Mesodermal cell (in vitro differentiated cells): ENCODE results near the gene HIF1AN.
A peak's percentile ranks its signal among the peaks of the same experiment; 100 is the strongest.

Experiments
- H3K27ac ChIP-seq: 2 replicates; pipeline ENCODE4 v1.7.0; 2013; ENCODE audit warnings: mild to moderate bottlenecking, low read depth, low read length, moderate library complexity; ENCODE audit not compliant: severe bottlenecking
- H3K36me3 ChIP-seq: 2 replicates; pipeline ENCODE4 v1.7.1; 2013; ENCODE audit warnings: mild to moderate bottlenecking, low read length, moderate library complexity; ENCODE audit not compliant: control insufficient read depth, insufficient read depth
- H3K4me1 ChIP-seq: one replicate; pipeline ENCODE4 v1.7.1; 2013; ENCODE audit warnings: mild to moderate bottlenecking, low read length; ENCODE audit not compliant: insufficient read depth, control insufficient read depth, poor library complexity, severe bottlenecking
- H3K4me3 ChIP-seq: 2 replicates; pipeline ENCODE4 v1.7.0; 2013; ENCODE audit warnings: low read length, control low read depth, mild to moderate bottlenecking; ENCODE audit not compliant: insufficient read depth, poor library complexity, severe bottlenecking; ENCODE audit errors: extremely low read depth
- H3K9me3 ChIP-seq: 2 replicates; pipeline ENCODE4 v1.7.1; 2013; ENCODE audit warnings: mild to moderate bottlenecking, low read length, moderate library complexity; ENCODE audit not compliant: control insufficient read depth
- WGBS, 2 experiments: methylation state at CpG; one replicate each; pipeline ENCODE4 v1.1.5; 2013; ENCODE audit warnings: missing lambda C conversion rate in 2 of 2; ENCODE audit not compliant: insufficient coverage in 2 of 2; 5-methylcytosine and 5-hydroxymethylcytosine counted together

The HIF1AN gene

GRCh38 chr10:100535338-100535714, 417 bp upstream of the HIF1AN start:
- Histone ChIP-seq H3K36me3 (peaks cover 31% of the 10 kb centered on the region), H3K4me1 (peaks cover 11% of the 10 kb centered on the region), H3K4me3 (peak overlapping the region; percentile 88), H3K27ac (no peak overlapping the region), H3K9me3 (peaks cover 5% of the 10 kb centered on the region)
- 0 to 50% methylated on average over 2 to 4 of the region's 4 CpGs for WGBS, 2 experiments

GRCh38 chr10:100537475-100537874, 1.7 kb downstream of the HIF1AN start:
- Histone ChIP-seq H3K27ac (no peak overlapping the region), H3K4me1 (peaks cover 11% of the 10 kb centered on the region), H3K4me3 (no peak overlapping the region), H3K36me3 (peaks cover 45% of the 10 kb centered on the region), H3K9me3 (no peaks in the 10 kb centered on the region)
- WGBS, 2 experiments: 88 to 94% methylated on average over 3 of the region's 4 CpGs

GRCh38 chr10:100544950-100545349, 9.2 kb downstream of the HIF1AN start:
- no peaks in the 10 kb centered on the region for H3K9me3 ChIP-seq
- H3K4me1 ChIP-seq: no peaks in the 10 kb centered on the region
- H3K27ac ChIP-seq: no peak overlapping the region
- 83 to 100% methylated on average over 3 to 4 of the region's 5 CpGs for WGBS, 2 experiments
- H3K36me3 ChIP-seq: peaks cover 93% of the 10 kb centered on the region
- H3K4me3 ChIP-seq: no peak overlapping the region

GRCh38 chr10:100551196-100551595, 15.5 kb downstream of the HIF1AN start:
- no peak overlapping the region for H3K4me3 ChIP-seq
- H3K4me1 ChIP-seq: no peaks in the 10 kb centered on the region
- H3K9me3 ChIP-seq: no peaks in the 10 kb centered on the region
- 90 to 96% methylated on average over 3 to 4 of the region's 4 CpGs for WGBS, 2 experiments
- no peak overlapping the region for H3K27ac ChIP-seq
- peaks cover 81% of the 10 kb centered on the region for H3K36me3 ChIP-seq

- WGBS, 2 experiments: 100% methylated on average over 2 of the region's 5 CpGs; no CpG with 5 or more reads in 1 of the 2 experiments
- Histone ChIP-seq H3K27ac (no peak overlapping the region), H3K4me1 (no peaks in the 10 kb centered on the region), H3K9me3 (no peaks in the 10 kb centered on the region), H3K4me3 (no peak overlapping the region), H3K36me3 (peaks cover 80% of the 10 kb centered on the region)
Observed at GRCh38 chr10:100551738-100552137, 16.0 kb downstream of the HIF1AN start.

- H3K4me3 ChIP-seq: no peak overlapping the region
- peaks cover 64% of the 10 kb centered on the region for H3K36me3 ChIP-seq
- no peak overlapping the region for H3K27ac ChIP-seq
- H3K4me1 ChIP-seq: no peaks in the 10 kb centered on the region
- no peaks in the 10 kb centered on the region for H3K9me3 ChIP-seq
- 92 to 100% methylated on average over 2 of the region's 3 CpGs for WGBS, 2 experiments
Observed at GRCh38 chr10:100553929-100554328, 18.2 kb downstream of the HIF1AN start.

GRCh38 chr10:100554902-100555301, 19.2 kb downstream of the HIF1AN start:
- peaks cover 55% of the 10 kb centered on the region for H3K36me3 ChIP-seq
- H3K9me3 ChIP-seq: no peaks in the 10 kb centered on the region
- no peak overlapping the region for H3K27ac ChIP-seq
- H3K4me1 ChIP-seq: no peaks in the 10 kb centered on the region
- WGBS, 2 experiments: 100% methylated on average over 1 to 2 of the region's 2 CpGs
- no peak overlapping the region for H3K4me3 ChIP-seq

GRCh38 chr10:100560248-100560647, 24.5 kb downstream of the HIF1AN start:
- Histone ChIP-seq H3K4me1 (no peaks in the 10 kb centered on the region), H3K9me3 (no peaks in the 10 kb centered on the region)

GRCh38 chr10:100561005-100561404, 25.3 kb downstream of the HIF1AN start:
- no peak overlapping the region for H3K27ac ChIP-seq
- H3K4me1 ChIP-seq: no peaks in the 10 kb centered on the region
- peaks cover 12% of the 10 kb centered on the region for H3K36me3 ChIP-seq
- no peaks in the 10 kb centered on the region for H3K9me3 ChIP-seq
- no peak overlapping the region for H3K4me3 ChIP-seq
- 85 to 93% methylated on average over 2 of the region's 2 CpGs for WGBS, 2 experiments

More at GRCh38 chr10:100560248-100560647, 24.5 kb downstream of the HIF1AN start:
- no peak overlapping the region for H3K4me3 ChIP-seq
- WGBS, 2 experiments: no CpG with 5 or more reads among the region's 1 CpG
- H3K27ac ChIP-seq: no peak overlapping the region
- H3K36me3 ChIP-seq: peaks cover 19% of the 10 kb centered on the region

GRCh38 chr10:100562008-100562672, 26.4 kb downstream of the HIF1AN start:
- Histone ChIP-seq H3K27ac (no peak overlapping the region), H3K9me3 (no peaks in the 10 kb centered on the region)
- 50 to 55% methylated on average over 53 to 61 of the region's 62 CpGs for WGBS, 2 experiments

GRCh38 chr10:100565206-100565985, 29.7 kb downstream of the HIF1AN start:
- H3K4me1 ChIP-seq: peaks cover 6% of the 10 kb centered on the region
- H3K4me3 ChIP-seq: no peak overlapping the region
- H3K9me3 ChIP-seq: no peaks in the 10 kb centered on the region
- H3K27ac ChIP-seq: no peak overlapping the region
- WGBS, 2 experiments: 92% methylated on average over 6 to 8 of the region's 9 CpGs
- H3K36me3 ChIP-seq: no peaks in the 10 kb centered on the region

More at GRCh38 chr10:100562008-100562672, 26.4 kb downstream of the HIF1AN start:
- no peak overlapping the region for H3K4me3 ChIP-seq
- peaks cover 6% of the 10 kb centered on the region for H3K36me3 ChIP-seq
- no peaks in the 10 kb centered on the region for H3K4me1 ChIP-seq
